Measurements from ENCODE around the gene STT3B. TPM values are rescaled to one million over a fixed set of nuclear protein-coding genes. Genes with fewer than 3 reads are reported as not detected.
A peak's percentile ranks its signal among the peaks of the same experiment; 100 is the strongest.

Gene STT3B
- 164 and 213 TPM in 2 replicates for total RNA-seq (ENCODE audit: low replicate concordance)

- Histone ChIP-seq H3K27me3 (no peaks in the 10 kb centered on the region), H4K20me1 (ENCODE audit: low read depth) (peaks cover 43% of the 10 kb centered on the region), H2AFZ (replicated peaks) (peak within 1 kb of the TSS; percentile 91), H3K9me3 (ENCODE audit: low read depth) (no peaks in the 10 kb centered on the region), H3F3A (ENCODE audit: low read depth) (peaks cover 16% of the 10 kb centered on the region), H3K9ac (peak within 1 kb of the TSS; percentile 79), H3K36me3 (no peaks in the 10 kb centered on the region), H3K79me2 (ENCODE audit: low read depth) (peaks cover 66% of the 10 kb centered on the region), H3K4me1 (peaks cover 40% of the 10 kb centered on the region), H3K4me2 (peak within 1 kb of the TSS; percentile 98), H3K4me3 (peak within 1 kb of the TSS; percentile 95), H3K27ac (peak within 1 kb of the TSS; percentile 99)
- DNase-seq (ENCODE audit: low spot score): no peak
- H3K27me3 Mint-ChIP-seq (ENCODE audit: insufficient read depth, low read depth): peaks cover 7% of the 10 kb centered on the region
- peak within 1 kb of the TSS; percentile 100 for H3K4me3 Mint-ChIP-seq
- peak within 1 kb of the TSS; percentile 99 for H3K27ac Mint-ChIP-seq
- peaks cover 7% of the 10 kb centered on the region for H3K9me3 Mint-ChIP-seq
- no peak for TF ChIP-seq CTCF (IDR thresholded peaks at IDR 0.05)
- no peak for TF ChIP-seq EZH2 (IDR thresholded peaks at IDR 0.05)
- no peak for TF ChIP-seq EZH2phosphoT487 (IDR thresholded peaks at IDR 0.05)
- H3K36me3 Mint-ChIP-seq: peaks cover 8% of the 10 kb centered on the region
- peaks cover 8% of the 10 kb centered on the region for H3K4me1 Mint-ChIP-seq
Measured at GRCh38 chr3:31532587-31533168, at the start of gene STT3B. STT3B (plus strand) TSS chr3:31532925; CDS start chr3:31532999, 74 bp downstream.

- H3K27ac Mint-ChIP-seq: no peak overlapping the region
- H3K36me3 Mint-ChIP-seq: no peaks in the 10 kb centered on the region
- Histone ChIP-seq H4K20me1 (ENCODE audit: low read depth) (no peaks in the 10 kb centered on the region), H3F3A (ENCODE audit: low read depth) (no peaks in the 10 kb centered on the region), H3K9ac (no peak overlapping the region), H3K79me2 (ENCODE audit: low read depth) (no peaks in the 10 kb centered on the region), H3K9me3 (ENCODE audit: low read depth) (no peaks in the 10 kb centered on the region), H3K4me1 (no peaks in the 10 kb centered on the region), H2AFZ (replicated peaks) (no peak overlapping the region), H3K4me3 (no peak overlapping the region), H3K36me3 (no peaks in the 10 kb centered on the region), H3K27ac (no peak overlapping the region), H3K27me3 (no peaks in the 10 kb centered on the region), H3K4me2 (no peak overlapping the region)
- peaks cover 5% of the 10 kb centered on the region for H3K27me3 Mint-ChIP-seq (ENCODE audit: insufficient read depth, low read depth)
- H3K4me1 Mint-ChIP-seq: peaks cover 3% of the 10 kb centered on the region
- TF ChIP-seq CTCF (IDR thresholded peaks at IDR 0.05): no peak
- TF ChIP-seq EZH2phosphoT487 (IDR thresholded peaks at IDR 0.05): no peak
- peaks cover 2% of the 10 kb centered on the region for H3K9me3 Mint-ChIP-seq
- no peak for DNase-seq (ENCODE audit: low spot score)
- H3K4me3 Mint-ChIP-seq: no peak overlapping the region
Measured at GRCh38 chr3:31483776-31484175, 48.9 kb upstream of the STT3B start.

- TF ChIP-seq EZH2phosphoT487 (IDR thresholded peaks at IDR 0.05): no peak
- TF ChIP-seq EZH2 (IDR thresholded peaks at IDR 0.05): no peak
- Histone ChIP-seq H3K79me2 (ENCODE audit: low read depth) (no peaks in the 10 kb centered on the region), H4K20me1 (ENCODE audit: low read depth) (no peaks in the 10 kb centered on the region), H3K27me3 (no peaks in the 10 kb centered on the region), H3K27ac (no peak overlapping the region), H2AFZ (replicated peaks) (no peak overlapping the region), H3K9ac (no peak overlapping the region), H3F3A (ENCODE audit: low read depth) (no peaks in the 10 kb centered on the region), H3K36me3 (no peaks in the 10 kb centered on the region), H3K9me3 (ENCODE audit: low read depth) (no peaks in the 10 kb centered on the region), H3K4me2 (no peak overlapping the region), H3K4me3 (no peak overlapping the region), H3K4me1 (no peaks in the 10 kb centered on the region)
- peaks cover 2% of the 10 kb centered on the region for H3K9me3 Mint-ChIP-seq
- H3K4me3 Mint-ChIP-seq: no peak overlapping the region
- H3K4me1 Mint-ChIP-seq: peaks cover 3% of the 10 kb centered on the region
- no peak for DNase-seq (ENCODE audit: low spot score)
- H3K27me3 Mint-ChIP-seq (ENCODE audit: insufficient read depth, low read depth): peaks cover 6% of the 10 kb centered on the region
- no peak overlapping the region for H3K27ac Mint-ChIP-seq
- no peaks in the 10 kb centered on the region for H3K36me3 Mint-ChIP-seq
Measured at GRCh38 chr3:31485196-31485595, 47.5 kb upstream of the STT3B start.

- Histone ChIP-seq H3K27me3 (no peaks in the 10 kb centered on the region), H3K79me2 (ENCODE audit: low read depth) (no peaks in the 10 kb centered on the region), H3K9me3 (ENCODE audit: low read depth) (no peaks in the 10 kb centered on the region), H3F3A (ENCODE audit: low read depth) (no peaks in the 10 kb centered on the region), H3K4me3 (no peak overlapping the region), H4K20me1 (ENCODE audit: low read depth) (no peaks in the 10 kb centered on the region), H3K4me2 (no peak overlapping the region), H3K27ac (no peak overlapping the region), H3K9ac (no peak overlapping the region), H3K4me1 (no peaks in the 10 kb centered on the region), H3K36me3 (no peaks in the 10 kb centered on the region), H2AFZ (replicated peaks) (no peak overlapping the region)
- Mint-ChIP-seq H3K36me3 (no peaks in the 10 kb centered on the region), H3K4me1 (peaks cover 3% of the 10 kb centered on the region), H3K4me3 (no peak overlapping the region), H3K9me3 (peaks cover 7% of the 10 kb centered on the region), H3K27ac (peak overlapping the region; percentile 32), H3K27me3 (ENCODE audit: insufficient read depth, low read depth) (peaks cover 7% of the 10 kb centered on the region)
- DNase-seq (ENCODE audit: low spot score): no peak
- TF ChIP-seq EZH2phosphoT487 (IDR thresholded peaks at IDR 0.05): no peak
- TF ChIP-seq CTCF (IDR thresholded peaks at IDR 0.05): no peak
- no peak for TF ChIP-seq EZH2 (IDR thresholded peaks at IDR 0.05)
Measured at GRCh38 chr3:31486865-31487533, 45.7 kb upstream of the STT3B start.
